T47D (cell line): ENCODE results near the gene BORCS5.

Experiments used
- DNase-seq, 2 experiments: peaks; one replicate each; pipeline versions ENCODE4 v3.0.0 to v3.0.0-alpha.2; 2011 to 2012; ENCODE audit warnings: low read depth in 1 of 2, low spot score in 1 of 2
- JUND ChIP-seq: IDR thresholded peaks from 2 replicates; pipeline ENCODE4 v1.6.1; 2012; ENCODE audit warnings: low read depth
- in situ Hi-C: cut with HindIII; loops from 2 replicates; pipeline ENCODE4 v1.10.0; 2016; ENCODE audit warnings: low sequenced_read_pairs, low pct_unique_long_range_greater_than_20kb

Gene BORCS5

DNA sequence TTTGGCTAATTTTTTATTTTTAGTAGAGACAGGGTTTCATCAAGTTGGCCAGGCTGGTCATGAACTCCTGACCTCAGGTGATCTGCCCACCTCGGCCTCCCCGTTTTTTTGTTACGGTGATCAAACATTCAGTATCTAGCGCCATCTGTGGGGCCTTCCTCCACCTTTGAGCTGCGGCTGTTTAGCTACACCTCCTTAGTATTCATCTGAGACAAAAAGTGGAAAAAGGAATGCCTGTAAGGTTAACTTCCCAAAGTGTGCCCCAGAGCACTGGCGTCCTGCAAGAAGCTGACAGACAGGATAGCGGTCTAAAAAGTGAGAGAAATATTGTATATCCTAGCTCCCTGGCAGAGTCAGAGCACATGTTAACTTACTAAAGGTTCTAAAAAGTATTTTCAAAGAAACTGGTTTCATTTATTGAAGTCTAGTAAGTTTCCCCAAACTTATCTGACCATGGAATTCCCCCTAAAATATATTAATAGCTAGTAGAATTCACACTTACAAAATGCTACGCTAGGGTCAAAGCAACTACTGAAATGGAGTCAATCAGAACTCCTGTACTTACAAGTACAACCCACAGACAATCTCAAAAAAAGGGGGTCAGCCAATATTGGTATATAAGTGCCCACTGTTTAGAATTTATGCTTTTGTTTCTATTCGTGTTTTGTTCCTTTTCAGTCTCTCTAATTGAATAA is 146.7 kb downstream of the BORCS5 start:
- no peak for TF ChIP-seq JUND
- in situ Hi-C loops: no loop called here
- no peak for DNase-seq

DNA sequence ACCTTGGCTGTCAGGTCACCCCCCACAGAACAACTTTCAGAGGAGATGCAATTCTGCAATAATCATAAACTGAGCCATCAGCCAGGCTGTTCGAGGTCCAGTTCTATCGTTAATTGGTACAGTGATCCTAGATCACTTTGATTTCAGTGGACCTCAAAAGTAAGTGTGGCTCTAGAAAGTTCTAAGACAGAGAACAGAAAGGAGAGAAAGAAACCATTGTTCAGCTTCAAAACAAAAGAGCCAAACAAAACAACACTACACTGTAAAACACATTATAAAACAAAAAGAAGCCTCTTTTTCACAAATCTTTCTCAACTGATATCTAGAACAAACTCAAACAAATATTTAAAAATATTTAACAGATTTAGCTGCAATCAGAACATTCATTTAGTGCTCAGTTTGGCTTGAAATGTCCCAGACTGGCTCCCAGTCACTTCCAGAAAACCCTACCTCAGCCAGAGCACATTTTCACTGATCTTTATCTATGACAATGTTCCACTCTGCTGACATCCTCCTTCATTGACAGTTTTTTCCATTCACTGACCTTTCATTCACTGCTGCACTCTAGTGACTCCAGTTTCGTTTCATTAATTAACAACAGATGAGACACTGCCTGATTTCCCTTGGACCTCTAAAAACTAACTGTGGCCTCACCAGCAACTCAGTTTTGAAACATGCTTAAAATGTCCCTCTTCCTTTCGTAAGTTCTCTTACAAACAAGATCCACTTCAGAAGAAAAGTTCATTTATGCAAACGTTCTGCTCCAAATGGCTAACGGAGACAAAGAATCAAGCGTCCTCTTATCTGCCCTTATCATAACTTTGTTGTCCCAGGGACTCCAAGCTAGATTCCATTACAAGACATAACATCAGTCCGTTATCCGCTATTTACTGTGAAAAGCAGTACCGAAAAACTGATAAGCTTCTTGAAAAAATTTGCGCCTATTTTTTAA is 148.9 kb downstream of the BORCS5 start:
- DNase-seq: no peak
- TF ChIP-seq JUND: no peak
- in situ Hi-C loops: no loop called here

- no peak for TF ChIP-seq JUND
- no peak for DNase-seq
- in situ Hi-C loops: no loop called here
Observed at GRCh38 chr12:12506496-12506890, 149.6 kb downstream of the BORCS5 start.

- in situ Hi-C loops: no loop called here
- TF ChIP-seq JUND: no peak
- DNase-seq: no peak
Observed at GRCh38 chr12:12507121-12507520, 150.2 kb downstream of the BORCS5 start.

DNA sequence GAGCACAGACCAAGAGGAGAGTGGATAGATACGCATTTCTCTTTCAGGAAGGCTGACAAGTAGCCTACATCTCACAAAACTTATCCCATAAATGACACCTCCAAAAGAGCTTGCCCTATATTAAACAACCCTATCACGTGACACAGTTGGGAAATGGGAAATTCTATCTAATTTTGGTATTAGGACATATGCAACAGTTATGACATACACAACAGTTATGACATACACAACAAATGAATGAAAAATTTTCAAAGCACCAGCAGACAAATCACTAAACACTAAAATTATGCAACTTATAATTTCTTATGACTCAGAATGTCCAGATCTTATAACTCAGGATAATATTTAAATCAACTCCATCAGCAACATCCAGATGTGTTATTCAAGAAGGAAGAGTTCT is 151.7 kb downstream of the BORCS5 start:
- DNase-seq: no peak

DNA sequence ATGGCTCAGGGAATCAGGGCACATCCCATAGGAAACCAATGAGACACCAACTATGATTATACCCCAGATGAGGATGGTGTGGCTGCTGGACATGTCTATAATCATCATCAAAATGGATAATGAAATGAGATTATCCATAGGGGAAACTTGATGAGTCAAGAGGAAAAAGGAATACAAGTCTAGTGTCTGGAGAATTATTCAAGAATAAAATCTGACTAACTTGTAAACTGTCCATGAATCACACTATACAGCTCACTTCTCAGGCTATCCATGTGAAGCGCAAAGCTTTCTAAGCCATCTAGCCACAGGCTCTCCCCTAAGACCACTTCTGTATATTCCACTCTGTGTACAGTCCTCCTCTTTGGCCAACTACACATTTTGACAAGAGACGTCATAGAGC is 153.3 kb downstream of the BORCS5 start:
- in situ Hi-C loops: no loop called here
- DNase-seq: no peak

More for the DNA sequence above, 151.7 kb downstream of the BORCS5 start:
- TF ChIP-seq JUND: no peak
- in situ Hi-C loops: no loop called here

DNA sequence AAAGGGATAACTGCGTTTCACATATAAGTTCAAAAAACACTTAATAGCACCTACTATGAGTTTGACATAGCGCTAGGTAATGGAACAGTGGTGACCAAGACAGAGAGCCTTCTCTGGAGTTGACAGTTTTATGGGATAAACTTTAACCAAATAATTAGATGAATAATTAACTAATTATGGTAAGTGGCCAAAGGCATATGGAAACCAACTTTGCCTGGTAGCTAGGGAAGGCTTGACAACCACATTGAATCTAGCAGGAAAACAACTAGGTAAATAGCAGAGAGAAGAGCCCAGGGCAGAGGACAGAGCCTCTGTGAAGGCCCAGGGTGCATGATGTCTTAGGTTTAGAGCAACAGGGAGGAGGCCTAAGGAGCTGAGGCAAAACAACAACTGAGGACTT is 153.7 kb downstream of the BORCS5 start:
- TF ChIP-seq JUND: no peak
- in situ Hi-C loops: no loop called here
- no peak for DNase-seq

More for the DNA sequence above, 153.3 kb downstream of the BORCS5 start:
- TF ChIP-seq JUND: no peak

DNA sequence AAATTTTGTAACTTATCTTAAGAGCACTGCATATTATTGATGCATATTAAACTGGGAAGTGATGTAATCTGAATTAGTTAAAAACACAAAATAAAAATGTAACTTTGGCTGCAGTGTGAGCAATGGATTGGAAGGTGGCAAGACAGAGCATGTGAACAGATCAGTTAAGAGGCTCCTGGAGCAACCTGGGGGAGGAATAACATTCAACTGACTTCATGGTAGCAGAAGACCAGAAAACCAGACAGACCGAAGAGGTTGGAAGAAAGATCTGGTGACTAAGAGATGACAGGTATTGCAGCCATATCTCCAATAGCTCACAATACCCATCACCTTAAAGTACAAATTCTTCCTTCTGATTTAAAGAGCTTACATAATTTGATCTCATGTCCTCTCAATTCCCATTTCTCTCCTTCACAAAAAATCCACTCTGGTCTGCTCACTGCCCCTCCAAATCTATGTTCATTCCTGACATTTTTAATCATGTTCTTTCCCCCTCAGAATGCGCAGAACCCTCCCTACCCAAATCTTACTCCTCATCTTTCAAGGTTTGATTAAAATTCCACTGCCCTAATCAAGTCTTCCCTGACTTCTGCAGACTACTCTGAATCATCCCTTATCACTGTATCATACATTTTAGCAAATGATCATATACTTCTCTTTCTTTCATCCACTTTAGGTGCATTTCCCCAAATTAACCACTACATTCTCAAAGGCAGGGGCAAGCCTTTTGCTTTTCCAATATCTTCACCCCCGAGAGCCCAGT is 154.3 kb downstream of the BORCS5 start:
- TF ChIP-seq JUND: no peak
- DNase-seq: no peak
- in situ Hi-C loops: no loop called here

DNA sequence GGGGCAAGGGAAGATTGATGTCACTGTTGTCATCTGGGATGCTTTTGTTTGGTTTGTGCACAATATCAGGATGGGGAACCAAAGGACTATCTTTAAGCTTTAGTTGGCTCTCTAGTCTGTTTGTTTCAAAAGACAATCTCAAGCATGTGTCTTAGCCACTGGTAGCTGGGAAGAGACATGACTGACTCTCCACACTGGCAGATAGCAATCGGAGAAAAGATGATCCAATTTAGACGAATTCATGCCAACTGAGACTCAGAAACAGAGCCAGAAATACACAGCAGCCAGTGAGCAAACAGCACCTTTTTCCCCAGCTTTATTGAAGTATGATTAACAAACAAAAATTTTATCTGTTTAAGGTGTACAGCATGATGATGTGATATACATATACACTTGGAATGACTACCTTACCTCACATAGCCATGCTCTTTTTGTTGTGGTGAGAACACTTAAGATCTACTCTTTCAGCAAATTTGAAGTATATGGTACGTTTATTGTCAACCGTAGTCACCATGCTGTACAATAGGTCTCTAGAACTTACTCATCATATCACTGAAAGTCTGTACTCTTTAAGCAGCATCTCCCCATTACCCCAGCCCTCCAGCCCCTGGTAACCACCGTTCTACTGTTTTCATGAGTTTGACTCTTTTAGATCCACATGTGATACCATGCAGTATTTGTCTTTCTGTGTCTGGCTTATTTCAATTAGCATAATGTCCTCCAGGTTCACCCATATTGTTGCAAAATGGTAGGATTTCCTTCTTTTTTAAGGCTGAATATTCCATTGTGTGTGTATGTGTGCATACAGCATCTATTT is 155.2 kb downstream of the BORCS5 start:
- in situ Hi-C loops: no loop called here
- TF ChIP-seq JUND: no peak
- no peak for DNase-seq

- in situ Hi-C loops: no loop called here
- TF ChIP-seq JUND: no peak
- no peak for DNase-seq
Observed at GRCh38 chr12:12513416-12514006, 156.6 kb downstream of the BORCS5 start.

DNA sequence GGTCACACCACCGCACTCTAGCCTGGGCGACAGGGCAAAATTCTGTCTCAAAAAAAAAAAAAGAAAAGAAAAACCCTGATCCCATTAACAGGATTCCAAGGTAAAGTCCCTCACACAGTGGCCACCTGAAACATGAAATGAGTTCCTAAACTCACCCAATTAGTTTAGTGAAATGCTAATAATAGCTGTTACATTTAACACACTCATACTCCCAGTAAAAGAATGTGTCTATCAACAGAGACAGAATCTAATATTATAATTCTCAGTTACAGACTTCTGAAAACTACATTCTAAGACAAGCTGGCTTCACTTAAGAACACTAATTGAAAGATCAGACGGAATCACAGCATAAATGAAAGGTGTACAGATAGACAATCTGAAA is 161.6 kb downstream of the BORCS5 start:
- no peak for TF ChIP-seq JUND
- in situ Hi-C loops: no loop called here
- no peak for DNase-seq
